ENCODE results near the gene IST1. TPM values are rescaled to one million over a fixed set of nuclear protein-coding genes. Genes with fewer than 3 reads are reported as not detected.
A peak's percentile ranks its signal among the peaks of the same experiment; 100 is the strongest.

The IST1 gene
- total RNA-seq, 1 donor from 2014 or later = 147 TPM

- no peak for DNase-seq (ENCODE audit: low spot score)
These were observed 21.1 kb downstream of the IST1 start for GRCh38 chr16:71916397-71916920.

GRCh38 chr16:71917900-71918299 is 22.6 kb downstream of the IST1 start:
- peak; percentile 83 for DNase-seq (ENCODE audit: low spot score)

GRCh38 chr16:71919035-71919434 is 23.7 kb downstream of the IST1 start:
- DNase-seq (ENCODE audit: low spot score) = no peak

GRCh38 chr16:71920658-71921057 is 25.3 kb downstream of the IST1 start:
- no peak for DNase-seq (ENCODE audit: low spot score)

- DNase-seq (ENCODE audit: low spot score) = no peak
These were observed 28.8 kb downstream of the IST1 start for GRCh38 chr16:71923941-71924690.

- no peak for DNase-seq (ENCODE audit: low spot score)
These were observed 29.4 kb downstream of the IST1 start for GRCh38 chr16:71924710-71925109.

- peak; percentile 78 for DNase-seq (ENCODE audit: low spot score)
These were observed 32.1 kb downstream of the IST1 start for GRCh38 chr16:71927383-71927782.

GRCh38 chr16:71927787-71928186 is 32.5 kb downstream of the IST1 start:
- DNase-seq (ENCODE audit: low spot score) = peak; percentile 43

GRCh38 chr16:71929048-71929447 is 33.7 kb downstream of the IST1 start:
- DNase-seq (ENCODE audit: low spot score) = peak; percentile 94

GRCh38 chr16:71930013-71930563 is 34.8 kb downstream of the IST1 start:
- DNase-seq (ENCODE audit: low spot score) = no peak

GRCh38 chr16:71931001-71931400 is 35.7 kb downstream of the IST1 start:
- DNase-seq (ENCODE audit: low spot score) = no peak

GRCh38 chr16:71931599-71931998 is 36.3 kb downstream of the IST1 start:
- DNase-seq (ENCODE audit: low spot score) = no peak

- DNase-seq (ENCODE audit: low spot score) = no peak
These were observed 37.7 kb downstream of the IST1 start for GRCh38 chr16:71933017-71933416.

- peak; percentile 59 for DNase-seq (ENCODE audit: low spot score)
These were observed 38.8 kb downstream of the IST1 start for GRCh38 chr16:71933913-71934695.

GRCh38 chr16:71937868-71938510 is 42.7 kb downstream of the IST1 start:
- DNase-seq (ENCODE audit: low spot score) = no peak

GRCh38 chr16:71943887-71944286 is 48.6 kb downstream of the IST1 start:
- no peak for DNase-seq (ENCODE audit: low spot score)

GRCh38 chr16:71945616-71946015 is 50.3 kb downstream of the IST1 start:
- DNase-seq (ENCODE audit: low spot score) = no peak

- DNase-seq (ENCODE audit: low spot score) = no peak
These were observed 57.5 kb downstream of the IST1 start for GRCh38 chr16:71952825-71953224.

- DNase-seq (ENCODE audit: low spot score) = no peak
These were observed 58.8 kb downstream of the IST1 start for GRCh38 chr16:71954180-71954579.

- DNase-seq (ENCODE audit: low spot score) = no peak
These were observed 59.4 kb downstream of the IST1 start for GRCh38 chr16:71954699-71955195.

- DNase-seq (ENCODE audit: low spot score) = no peak
These were observed 61.2 kb downstream of the IST1 start for GRCh38 chr16:71956486-71956885.

All from umbilical cord (tissue), 2 donors.